ENCODE results near the gene COQ10A.
A peak's percentile ranks its signal among the peaks of the same experiment; 100 is the strongest.
"Not testable (repeated sequence)": the region's sequence is repeated elsewhere in the genome, so short reads cannot be mapped to it uniquely, and the experiment has no call there.

Gene COQ10A

GRCh38 chr12:56260921-56261320 lies 5.8 kb upstream of the COQ10A start:
- Histone ChIP-seq H3K27me3 (ENCODE audit: control insufficient read depth, insufficient read depth, low read length) (no peaks in the 10 kb centered on the region), H3K4me1 (ENCODE audit: control insufficient read depth, insufficient read depth, low read length) (peaks cover 42% of the 10 kb centered on the region), H3K36me3 (ENCODE audit: insufficient read depth, low read length) (peaks cover 15% of the 10 kb centered on the region), H3K4me2 (ENCODE audit: low read length) (no peak overlapping the region), H3K4me3 (ENCODE audit: low read length) (no peak overlapping the region), H3K9ac (ENCODE audit: low read depth, low read length) (peak overlapping the region; percentile 32), H3K9me3 (replicated peaks; ENCODE audit: low read length) (no peaks in the 10 kb centered on the region)

DNA sequence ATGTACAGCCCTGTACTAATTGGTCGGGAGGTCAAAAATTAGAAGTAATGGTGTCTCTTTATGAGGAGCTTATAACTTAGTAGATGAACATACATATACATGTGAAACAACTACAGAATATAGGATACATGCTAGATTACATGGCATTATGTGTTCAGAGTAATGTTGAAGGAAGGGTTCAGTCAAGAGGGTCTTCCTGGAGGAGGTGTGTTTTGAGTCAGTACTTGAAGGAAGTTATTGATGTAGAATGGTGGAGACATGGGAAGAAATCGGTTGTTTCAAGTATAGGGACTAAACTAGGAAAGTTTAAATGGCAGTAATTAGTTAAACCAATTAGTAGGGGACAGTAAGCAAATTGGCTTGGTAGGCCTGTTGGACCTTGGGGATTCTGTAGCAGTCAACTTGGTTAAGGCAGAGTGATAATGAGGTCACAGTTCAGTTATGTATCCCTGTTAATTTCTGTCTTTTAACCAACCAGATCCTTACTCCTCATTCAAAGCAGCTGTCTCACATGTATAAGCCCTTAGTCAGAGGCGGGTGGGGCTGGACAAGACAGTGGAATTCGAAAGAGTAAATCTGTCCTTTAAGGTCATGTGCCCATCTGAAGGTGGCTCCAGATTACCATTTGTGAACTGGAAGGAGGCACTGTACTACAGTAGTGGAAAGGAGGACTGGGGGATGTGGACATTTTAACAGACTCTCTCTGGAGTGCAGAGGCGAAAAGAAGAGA lies 5.1 kb upstream of the COQ10A start:
- Histone ChIP-seq H3K4me2 (ENCODE audit: low read length) (peak overlapping the region; percentile 44), H3K27me3 (ENCODE audit: control insufficient read depth, insufficient read depth, low read length) (no peaks in the 10 kb centered on the region), H3K4me3 (ENCODE audit: low read length) (no peak overlapping the region), H3K36me3 (ENCODE audit: insufficient read depth, low read length) (peaks cover 9% of the 10 kb centered on the region), H3K4me1 (ENCODE audit: control insufficient read depth, insufficient read depth, low read length) (peaks cover 34% of the 10 kb centered on the region), H3K9me3 (replicated peaks; ENCODE audit: low read length) (no peaks in the 10 kb centered on the region), H3K9ac (ENCODE audit: low read depth, low read length) (peak overlapping the region; percentile 32)

DNA sequence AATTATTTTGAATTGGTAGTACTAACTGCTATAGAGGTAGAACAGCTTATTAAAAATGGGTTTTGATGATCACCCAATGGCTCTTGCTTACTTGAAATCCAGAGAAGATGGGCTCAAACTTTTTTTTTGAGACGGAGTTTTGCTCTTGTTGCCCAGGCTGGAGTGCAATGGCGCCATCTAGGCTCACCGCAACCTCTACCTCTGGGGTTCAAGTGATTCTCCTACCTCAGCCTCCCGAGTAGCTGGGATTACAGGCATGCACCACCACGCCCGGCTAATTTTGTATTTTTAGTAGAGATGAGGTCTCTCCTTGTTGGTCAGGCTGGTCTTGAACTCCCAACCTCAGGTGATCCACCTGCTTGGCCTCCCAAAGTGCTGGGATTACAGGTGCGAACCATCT lies 3.8 kb upstream of the COQ10A start:
- peaks cover 35% of the 10 kb centered on the region for H3K4me1 ChIP-seq (ENCODE audit: control insufficient read depth, insufficient read depth, low read length)
- not testable (repeated sequence) for H3K4me2 ChIP-seq (ENCODE audit: low read length); H3K9me3 ChIP-seq (replicated peaks; ENCODE audit: low read length); H3K9ac ChIP-seq (ENCODE audit: low read depth, low read length); H3K4me3 ChIP-seq (ENCODE audit: low read length); H3K27me3 ChIP-seq (ENCODE audit: control insufficient read depth, insufficient read depth, low read length); H3K36me3 ChIP-seq (ENCODE audit: insufficient read depth, low read length)

DNA sequence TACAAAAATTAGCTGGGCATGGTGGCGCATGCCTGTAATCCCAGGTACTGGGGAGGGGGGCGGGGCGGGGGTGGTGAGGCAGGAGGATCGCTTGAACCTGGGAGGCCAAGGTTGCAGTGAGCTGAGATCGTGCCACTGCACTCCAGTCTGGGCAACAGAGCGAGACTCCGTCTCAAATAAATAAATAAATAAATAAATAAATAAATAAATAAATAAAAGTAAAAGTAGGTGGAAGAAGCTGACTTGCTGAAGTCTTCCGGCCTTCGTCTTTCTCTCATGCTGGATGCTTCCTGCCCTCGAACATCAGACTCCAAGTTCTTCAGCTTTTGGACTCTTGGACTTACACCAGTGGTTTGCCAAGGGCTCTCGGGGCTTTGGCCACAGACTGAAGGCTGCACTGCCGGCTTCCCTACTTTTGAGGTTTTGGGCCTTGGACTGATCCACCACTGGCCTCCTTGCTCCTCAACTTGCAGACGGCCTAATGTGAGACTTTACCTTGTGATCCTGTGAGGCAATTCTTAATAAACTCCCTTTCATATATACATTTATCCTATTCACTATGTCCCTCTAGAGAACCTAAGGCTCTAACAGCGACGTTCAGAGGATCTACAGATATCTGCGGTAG lies 562 bp upstream of the COQ10A start:
- peaks cover 20% of the 10 kb centered on the region for H3K4me1 ChIP-seq (ENCODE audit: control insufficient read depth, insufficient read depth, low read length)
- peaks cover 15% of the 10 kb centered on the region for H3K36me3 ChIP-seq (ENCODE audit: insufficient read depth, low read length)
- peak overlapping the region; percentile 86 for H3K4me3 ChIP-seq (ENCODE audit: low read length)
- not testable (repeated sequence) for H3K9me3 ChIP-seq (replicated peaks; ENCODE audit: low read length); H3K27me3 ChIP-seq (ENCODE audit: control insufficient read depth, insufficient read depth, low read length)
- H3K4me2 ChIP-seq (ENCODE audit: low read length), result peak overlapping the region; percentile 91
- peak overlapping the region; percentile 87 for H3K9ac ChIP-seq (ENCODE audit: low read depth, low read length)

DNA sequence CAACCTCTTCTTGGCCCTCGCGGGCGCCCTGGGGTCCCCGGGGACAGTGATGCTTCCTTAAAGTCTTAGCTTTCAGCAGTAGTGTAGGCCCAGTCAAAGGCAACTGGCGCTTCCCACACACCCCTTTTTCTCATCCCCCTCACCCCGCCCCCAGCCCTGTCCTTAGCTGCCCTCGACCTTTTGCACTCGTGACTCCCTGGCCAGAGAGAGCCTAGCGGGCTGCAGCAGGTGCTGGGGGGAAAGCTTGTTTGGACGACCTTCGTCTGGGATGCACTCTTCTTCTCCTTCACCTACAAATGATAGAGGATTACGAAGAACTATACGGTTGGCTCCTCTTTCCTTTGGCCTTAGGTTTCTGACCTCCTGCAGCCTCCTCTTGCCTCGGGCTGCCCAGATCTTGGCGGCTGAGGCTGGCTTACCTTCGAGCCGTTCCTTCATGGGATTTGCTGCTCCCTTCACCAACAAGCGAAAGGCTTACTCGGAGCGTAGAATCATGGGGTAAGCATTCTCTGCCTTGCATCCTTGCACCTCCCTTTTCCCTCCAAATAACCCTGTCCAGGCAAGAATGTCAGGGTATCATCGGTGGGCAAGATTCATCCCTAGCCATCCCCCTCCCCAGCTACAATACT lies 815 bp downstream of the COQ10A start:
- H3K4me3 ChIP-seq (ENCODE audit: low read length), result peak overlapping the region; percentile 86
- peaks cover 8% of the 10 kb centered on the region for H3K4me1 ChIP-seq (ENCODE audit: control insufficient read depth, insufficient read depth, low read length)
- H3K27me3 ChIP-seq (ENCODE audit: control insufficient read depth, insufficient read depth, low read length), result no peaks in the 10 kb centered on the region
- peaks cover 22% of the 10 kb centered on the region for H3K36me3 ChIP-seq (ENCODE audit: insufficient read depth, low read length)
- no peaks in the 10 kb centered on the region for H3K9me3 ChIP-seq (replicated peaks; ENCODE audit: low read length)
- peak overlapping the region; percentile 91 for H3K4me2 ChIP-seq (ENCODE audit: low read length)
- peak overlapping the region; percentile 87 for H3K9ac ChIP-seq (ENCODE audit: low read depth, low read length)

DNA sequence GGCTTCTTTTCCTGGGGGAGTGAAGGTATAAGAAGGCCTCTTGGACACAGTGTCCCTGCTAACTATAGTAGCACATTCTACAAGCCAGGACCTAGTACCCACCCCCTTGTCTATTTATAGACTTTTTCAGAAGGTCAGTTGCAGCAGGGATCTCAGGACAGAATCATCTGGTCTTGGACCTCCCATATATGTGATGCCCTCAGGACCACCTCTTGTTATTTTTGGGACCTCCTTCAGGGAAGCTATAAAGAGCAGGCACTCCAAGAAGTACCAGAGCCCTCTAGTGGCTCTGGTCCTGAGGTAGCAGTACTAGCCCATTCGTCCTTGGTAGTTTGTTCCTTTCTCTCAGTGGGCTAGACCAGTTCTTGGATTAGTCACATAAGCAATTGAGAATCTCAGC lies 4.3 kb downstream of the COQ10A start:
- H3K9me3 ChIP-seq (replicated peaks; ENCODE audit: low read length), result no peaks in the 10 kb centered on the region

GRCh38 chr12:56272468-56272867 lies 5.7 kb downstream of the COQ10A start:
- not testable (repeated sequence) for H3K27me3 ChIP-seq (ENCODE audit: control insufficient read depth, insufficient read depth, low read length); H3K4me3 ChIP-seq (ENCODE audit: low read length); H3K9ac ChIP-seq (ENCODE audit: low read depth, low read length); H3K9me3 ChIP-seq (replicated peaks; ENCODE audit: low read length); H3K4me2 ChIP-seq (ENCODE audit: low read length); H3K4me1 ChIP-seq (ENCODE audit: control insufficient read depth, insufficient read depth, low read length)
- peaks cover 52% of the 10 kb centered on the region for H3K36me3 ChIP-seq (ENCODE audit: insufficient read depth, low read length)

More for the DNA sequence above, 4.3 kb downstream of the COQ10A start:
- Histone ChIP-seq H3K27me3 (ENCODE audit: control insufficient read depth, insufficient read depth, low read length) (no peaks in the 10 kb centered on the region), H3K9ac (ENCODE audit: low read depth, low read length) (no peak overlapping the region), H3K4me1 (ENCODE audit: control insufficient read depth, insufficient read depth, low read length) (peaks cover 8% of the 10 kb centered on the region), H3K36me3 (ENCODE audit: insufficient read depth, low read length) (peaks cover 48% of the 10 kb centered on the region), H3K4me2 (ENCODE audit: low read length) (no peak overlapping the region), H3K4me3 (ENCODE audit: low read length) (no peak overlapping the region)

DNA sequence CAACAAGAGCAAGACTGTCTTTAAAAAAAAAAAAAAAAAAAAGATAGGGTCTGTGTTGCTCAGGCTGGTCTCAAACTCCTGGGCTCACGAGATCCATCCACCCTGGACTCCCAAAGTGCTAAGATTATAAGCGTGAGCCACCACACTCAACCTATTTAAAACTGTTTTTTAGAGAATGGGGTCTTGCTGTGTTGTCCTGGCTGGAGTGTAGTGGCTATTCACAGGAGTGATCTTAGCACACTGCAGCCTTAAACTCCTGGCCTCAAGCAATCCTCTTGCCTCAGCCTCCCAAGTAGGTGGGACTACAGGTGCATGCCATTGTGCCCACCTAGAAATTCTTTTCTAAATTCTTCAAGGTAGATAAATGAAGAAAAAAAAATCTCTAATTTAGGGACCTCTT lies 7.6 kb downstream of the COQ10A start:
- Histone ChIP-seq H3K4me3 (ENCODE audit: low read length) (no peak overlapping the region), H3K9me3 (replicated peaks; ENCODE audit: low read length) (no peaks in the 10 kb centered on the region), H3K36me3 (ENCODE audit: insufficient read depth, low read length) (peaks cover 63% of the 10 kb centered on the region), H3K9ac (ENCODE audit: low read depth, low read length) (no peak overlapping the region), H3K27me3 (ENCODE audit: control insufficient read depth, insufficient read depth, low read length) (no peaks in the 10 kb centered on the region), H3K4me1 (ENCODE audit: control insufficient read depth, insufficient read depth, low read length) (no peaks in the 10 kb centered on the region), H3K4me2 (ENCODE audit: low read length) (no peak overlapping the region)

DNA sequence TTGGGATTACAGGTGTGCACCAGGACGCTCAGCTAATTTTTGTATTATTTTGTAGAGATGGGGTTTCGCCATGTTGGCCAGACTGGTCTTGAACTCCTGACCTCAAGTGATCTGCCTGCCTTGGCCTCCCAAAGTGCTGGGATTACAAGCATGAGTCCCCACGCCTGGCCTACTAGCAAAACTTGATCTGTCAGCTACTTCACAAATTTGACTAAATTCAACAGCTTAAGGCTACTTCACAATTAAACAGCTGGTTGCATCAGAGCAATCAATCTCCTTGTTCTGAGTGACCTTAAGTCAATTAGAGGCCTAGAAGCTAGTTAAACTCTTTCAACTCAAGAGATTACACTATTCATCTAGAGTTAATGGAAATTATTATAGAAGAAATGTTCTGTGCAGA lies 12.2 kb downstream of the COQ10A start:
- Histone ChIP-seq H3K9me3 (replicated peaks; ENCODE audit: low read length) (no peaks in the 10 kb centered on the region), H3K4me3 (ENCODE audit: low read length) (no peak overlapping the region), H3K27me3 (ENCODE audit: control insufficient read depth, insufficient read depth, low read length) (no peaks in the 10 kb centered on the region), H3K9ac (ENCODE audit: low read depth, low read length) (no peak overlapping the region), H3K4me1 (ENCODE audit: control insufficient read depth, insufficient read depth, low read length) (no peaks in the 10 kb centered on the region), H3K36me3 (ENCODE audit: insufficient read depth, low read length) (peaks cover 63% of the 10 kb centered on the region), H3K4me2 (ENCODE audit: low read length) (no peak overlapping the region)

- Histone ChIP-seq H3K4me3 (ENCODE audit: low read length) (no peak overlapping the region), H3K9ac (ENCODE audit: low read depth, low read length) (no peak overlapping the region), H3K9me3 (replicated peaks; ENCODE audit: low read length) (no peaks in the 10 kb centered on the region), H3K4me1 (ENCODE audit: control insufficient read depth, insufficient read depth, low read length) (no peaks in the 10 kb centered on the region), H3K36me3 (ENCODE audit: insufficient read depth, low read length) (peaks cover 57% of the 10 kb centered on the region), H3K4me2 (ENCODE audit: low read length) (no peak overlapping the region), H3K27me3 (ENCODE audit: control insufficient read depth, insufficient read depth, low read length) (no peaks in the 10 kb centered on the region)
Measured at GRCh38 chr12:56280849-56281248, 14.1 kb downstream of the COQ10A start.

DNA sequence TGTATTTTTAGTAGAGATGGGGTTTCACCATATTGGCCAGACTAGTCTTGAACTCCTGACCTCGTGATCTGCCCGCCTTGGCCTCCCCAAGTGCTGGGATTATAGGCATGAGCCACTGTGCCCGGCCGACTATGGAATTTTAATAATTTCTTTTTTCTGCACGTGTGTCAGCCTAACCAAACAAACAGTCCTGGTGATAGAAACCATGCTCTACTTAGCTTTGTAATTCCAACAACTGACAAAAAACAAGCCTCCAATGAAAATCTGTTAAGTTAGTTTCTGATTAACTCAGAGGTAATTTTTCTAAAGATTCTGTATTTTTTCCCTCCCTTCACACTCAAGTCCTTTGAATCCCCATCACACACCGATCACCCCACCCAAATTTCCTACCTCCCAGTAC lies 15.3 kb downstream of the COQ10A start:
- Histone ChIP-seq H3K4me2 (ENCODE audit: low read length) (no peak overlapping the region), H3K36me3 (ENCODE audit: insufficient read depth, low read length) (peaks cover 58% of the 10 kb centered on the region), H3K9me3 (replicated peaks; ENCODE audit: low read length) (no peaks in the 10 kb centered on the region), H3K4me1 (ENCODE audit: control insufficient read depth, insufficient read depth, low read length) (no peaks in the 10 kb centered on the region), H3K9ac (ENCODE audit: low read depth, low read length) (no peak overlapping the region), H3K4me3 (ENCODE audit: low read length) (no peak overlapping the region), H3K27me3 (ENCODE audit: control insufficient read depth, insufficient read depth, low read length) (no peaks in the 10 kb centered on the region)

Data from skeletal muscle satellite cell (primary cell).